K562 (cell line): ENCODE measurements around the gene HSF4. TPM values are rescaled to one million over a fixed set of nuclear protein-coding genes. Genes with fewer than 3 reads are reported as not detected.

Source experiments
- CBFA2T3 ChIP-seq: fragments of 450-650 bp; IDR thresholded peaks from 2 replicates; pipeline ENCODE4 v1.6.1; 2017
- CBX1 ChIP-seq: sonication (generic); IDR thresholded peaks from 2 replicates; pipeline ENCODE4 v1.6.1; 2016; ENCODE audit warnings: antibody characterized with exemption, low read depth, mild to moderate bottlenecking
- CBX5 ChIP-seq: IDR thresholded peaks from 2 replicates; pipeline ENCODE4 v1.6.1; 2014; ENCODE audit warnings: low read depth, borderline replicate concordance
- DACH1 ChIP-seq: fragments of 450-650 bp; IDR thresholded peaks from 2 replicates; pipeline ENCODE4 v1.6.1; 2018; ENCODE audit not compliant: partially characterized antibody
- EP300 ChIP-seq: IDR thresholded peaks from 2 replicates; pipeline ENCODE4 v1.6.1; 2012; ENCODE audit warnings: low read length, improper control_type of control experiment
- KLF13 ChIP-seq: fragments of 450-650 bp; IDR thresholded peaks from 2 replicates; pipeline ENCODE4 v1.6.1; 2016; ENCODE audit warnings: missing genetic modification characterization, low read depth, mild to moderate bottlenecking, missing compliant biosample characterization, moderate library complexity, borderline replicate concordance
- NFIC ChIP-seq: fragments of 450-650 bp; IDR thresholded peaks from 2 replicates; pipeline ENCODE4 v1.6.1; 2017; ENCODE audit warnings: mild to moderate bottlenecking, inconsistent platforms
- WHSC1 ChIP-seq: IDR thresholded peaks from one replicate; pipeline ENCODE4 v1.6.1; 2012; ENCODE audit warnings: low read length, control low read depth, inconsistent platforms
- ZNF232 ChIP-seq: sonication (generic); formaldehyde crosslinking; IDR thresholded peaks from 2 replicates; pipeline ENCODE4 v1.8.0; 2022; ENCODE audit warnings: mild to moderate bottlenecking, missing genetic modification reagents
- ZNF699 ChIP-seq: fragments of 250-450 bp; sonication (Bioruptor Pico); IDR thresholded peaks from 2 replicates; pipeline ENCODE4 v1.8.0; 2021; ENCODE audit warnings: mild to moderate bottlenecking, moderate library complexity; ENCODE audit not compliant: insufficient replicate concordance
- polyA plus RNA-seq, 8 experiments: library from polyadenylated mRNA; depleted of rRNA in 4 of 8; stranded (reverse) in 5 of 8; unstranded in 3 of 8; fragments of >200 nt; fragmentation: Nextera tagmentation in 2 of 8; fragmentation: Illumina TruSeq in 1 of 8; extraction: Ambion mirVana in 2 of 8; extraction: Trizol in 1 of 8; gene quantifications; 2 replicates each; pipeline versions ENCODE4 v1.2.1 to v1.2.3, GENCODE V29; 2011 to 2014; ENCODE audit warnings: inconsistent platforms in 1 of 8, missing spikeins in 1 of 8
- total RNA-seq, 7 experiments: library from RNA; depleted of rRNA in 6 of 7; stranded (reverse); fragments of >200 nt in 6 of 7; fragmentation: Illumina TruSeq in 2 of 7; extraction: Trizol in 2 of 7; gene quantifications; 2 replicates each; pipeline versions ENCODE4 v1.2.1 to v1.2.3, GENCODE V29; 2011 to 2021; ENCODE audit warnings: low replicate concordance in 1 of 7
- TF ChIP-seq, protein P1 (sequence below): fragments of 250-450 bp; sonication (Bioruptor Pico); IDR thresholded peaks from 2 replicates; pipeline ENCODE4 v1.8.0; 2021; ENCODE audit warnings: mild to moderate bottlenecking, moderate library complexity
- TF ChIP-seq, protein P2 (sequence below): fragments of 450-650 bp; IDR thresholded peaks from 2 replicates; pipeline ENCODE4 v1.7.1; 2018; ENCODE audit warnings: mild to moderate bottlenecking, low read depth; ENCODE audit not compliant: partially characterized antibody
- TF ChIP-seq, protein P3 (sequence below): fragments of 150-350 bp; conservative IDR thresholded peaks from 2 replicates; pipeline ENCODE4 v1.6.1; 2014; ENCODE audit warnings: low read length

HSF4 gene
- total and polyA plus RNA-seq, 9 of the 15 experiments (the other 6 are each of a cell fraction or from before 2014, with no cell fraction given), result 0.50 to 35.4 (median 8.8) TPM; not detected in 1

DNA sequence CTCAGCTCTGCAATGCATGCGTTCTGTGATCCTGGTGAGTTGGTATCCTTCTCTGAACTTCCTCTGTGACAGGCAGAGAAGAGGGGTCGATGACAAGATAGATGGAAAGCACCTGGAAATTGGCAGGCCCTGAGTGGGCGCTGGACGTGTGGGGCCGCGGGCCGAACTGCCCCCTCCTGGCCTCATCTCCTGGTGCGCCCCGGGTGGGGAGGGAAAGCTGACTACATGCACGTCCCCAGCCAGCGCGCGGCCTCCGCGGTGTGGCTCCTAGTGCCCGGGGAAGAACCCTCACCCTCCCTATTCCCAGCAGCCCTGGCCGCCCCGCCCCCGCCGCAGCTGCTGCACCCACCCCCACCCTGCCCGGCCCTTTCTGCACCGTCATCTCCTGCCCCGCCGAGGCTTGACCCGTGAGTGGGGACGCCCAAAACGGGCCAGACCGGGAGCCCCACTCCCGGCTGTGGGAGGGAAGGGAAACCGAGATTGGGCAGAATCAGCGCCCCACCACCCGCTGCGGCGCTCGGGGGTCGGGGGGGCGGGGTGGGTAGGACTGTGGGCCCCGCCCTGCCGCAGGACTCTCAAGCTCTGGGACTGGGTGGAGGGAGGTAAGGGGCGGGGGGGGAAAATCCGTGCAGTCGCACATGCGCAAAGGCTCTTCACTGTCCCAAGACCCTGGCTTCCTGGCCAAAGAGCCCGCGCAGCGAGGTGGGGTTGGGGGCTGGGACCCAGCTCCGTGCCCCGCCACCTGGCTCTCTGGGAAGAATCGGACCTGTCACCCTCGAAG is 5.8 kb downstream of the HSF4 start, which contains the start of gene NOL3 (continued):
- TF ChIP-seq, protein P1, sequence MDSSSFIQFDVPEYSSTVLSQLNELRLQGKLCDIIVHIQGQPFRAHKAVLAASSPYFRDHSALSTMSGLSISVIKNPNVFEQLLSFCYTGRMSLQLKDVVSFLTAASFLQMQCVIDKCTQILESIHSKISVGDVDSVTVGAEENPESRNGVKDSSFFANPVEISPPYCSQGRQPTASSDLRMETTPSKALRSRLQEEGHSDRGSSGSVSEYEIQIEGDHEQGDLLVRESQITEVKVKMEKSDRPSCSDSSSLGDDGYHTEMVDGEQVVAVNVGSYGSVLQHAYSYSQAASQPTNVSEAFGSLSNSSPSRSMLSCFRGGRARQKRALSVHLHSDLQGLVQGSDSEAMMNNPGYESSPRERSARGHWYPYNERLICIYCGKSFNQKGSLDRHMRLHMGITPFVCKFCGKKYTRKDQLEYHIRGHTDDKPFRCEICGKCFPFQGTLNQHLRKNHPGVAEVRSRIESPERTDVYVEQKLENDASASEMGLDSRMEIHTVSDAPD (CRISPR knock-in tag), result no peak
- TF ChIP-seq CBX1 (no peak), KLF13 (tag) (no peak), WHSC1 (no peak), DACH1 (peak; percentile 58), CBX5 (0 out of 2 replicates have a peak, but pooled peaks have one; percentile 24), CBFA2T3 (peak; percentile 50; the same call in 1 of the 2 replicates), EP300 (peak; percentile 47), ZNF232 (no peak), ZNF699 (CRISPR knock-in tag) (no peak), NFIC (0 out of 2 replicates have a peak, but pooled peaks have one; percentile 8)
- TF ChIP-seq, protein P2, sequence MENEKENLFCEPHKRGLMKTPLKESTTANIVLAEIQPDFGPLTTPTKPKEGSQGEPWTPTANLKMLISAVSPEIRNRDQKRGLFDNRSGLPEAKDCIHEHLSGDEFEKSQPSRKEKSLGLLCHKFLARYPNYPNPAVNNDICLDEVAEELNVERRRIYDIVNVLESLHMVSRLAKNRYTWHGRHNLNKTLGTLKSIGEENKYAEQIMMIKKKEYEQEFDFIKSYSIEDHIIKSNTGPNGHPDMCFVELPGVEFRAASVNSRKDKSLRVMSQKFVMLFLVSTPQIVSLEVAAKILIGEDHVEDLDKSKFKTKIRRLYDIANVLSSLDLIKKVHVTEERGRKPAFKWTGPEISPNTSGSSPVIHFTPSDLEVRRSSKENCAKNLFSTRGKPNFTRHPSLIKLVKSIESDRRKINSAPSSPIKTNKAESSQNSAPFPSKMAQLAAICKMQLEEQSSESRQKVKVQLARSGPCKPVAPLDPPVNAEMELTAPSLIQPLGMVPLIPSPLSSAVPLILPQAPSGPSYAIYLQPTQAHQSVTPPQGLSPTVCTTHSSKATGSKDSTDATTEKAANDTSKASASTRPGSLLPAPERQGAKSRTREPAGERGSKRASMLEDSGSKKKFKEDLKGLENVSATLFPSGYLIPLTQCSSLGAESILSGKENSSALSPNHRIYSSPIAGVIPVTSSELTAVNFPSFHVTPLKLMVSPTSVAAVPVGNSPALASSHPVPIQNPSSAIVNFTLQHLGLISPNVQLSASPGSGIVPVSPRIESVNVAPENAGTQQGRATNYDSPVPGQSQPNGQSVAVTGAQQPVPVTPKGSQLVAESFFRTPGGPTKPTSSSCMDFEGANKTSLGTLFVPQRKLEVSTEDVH, result no peak
- TF ChIP-seq, protein P3, sequence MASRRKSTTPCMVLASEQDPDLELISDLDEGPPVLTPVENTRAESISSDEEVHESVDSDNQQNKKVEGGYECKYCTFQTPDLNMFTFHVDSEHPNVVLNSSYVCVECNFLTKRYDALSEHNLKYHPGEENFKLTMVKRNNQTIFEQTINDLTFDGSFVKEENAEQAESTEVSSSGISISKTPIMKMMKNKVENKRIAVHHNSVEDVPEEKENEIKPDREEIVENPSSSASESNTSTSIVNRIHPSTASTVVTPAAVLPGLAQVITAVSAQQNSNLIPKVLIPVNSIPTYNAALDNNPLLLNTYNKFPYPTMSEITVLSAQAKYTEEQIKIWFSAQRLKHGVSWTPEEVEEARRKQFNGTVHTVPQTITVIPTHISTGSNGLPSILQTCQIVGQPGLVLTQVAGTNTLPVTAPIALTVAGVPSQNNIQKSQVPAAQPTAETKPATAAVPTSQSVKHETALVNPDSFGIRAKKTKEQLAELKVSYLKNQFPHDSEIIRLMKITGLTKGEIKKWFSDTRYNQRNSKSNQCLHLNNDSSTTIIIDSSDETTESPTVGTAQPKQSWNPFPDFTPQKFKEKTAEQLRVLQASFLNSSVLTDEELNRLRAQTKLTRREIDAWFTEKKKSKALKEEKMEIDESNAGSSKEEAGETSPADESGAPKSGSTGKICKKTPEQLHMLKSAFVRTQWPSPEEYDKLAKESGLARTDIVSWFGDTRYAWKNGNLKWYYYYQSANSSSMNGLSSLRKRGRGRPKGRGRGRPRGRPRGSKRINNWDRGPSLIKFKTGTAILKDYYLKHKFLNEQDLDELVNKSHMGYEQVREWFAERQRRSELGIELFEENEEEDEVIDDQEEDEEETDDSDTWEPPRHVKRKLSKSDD, result no peak
